ENCODE data around the gene AURKA. TPM values are rescaled to one million over a fixed set of nuclear protein-coding genes. Genes with fewer than 3 reads are reported as not detected.

Gene AURKA
- total and polyA plus RNA-seq, 9 of the 15 experiments (the other 6 are each of a cell fraction or from before 2014, with no cell fraction given), result 72.7 to 162 (median 113) TPM

DNA sequence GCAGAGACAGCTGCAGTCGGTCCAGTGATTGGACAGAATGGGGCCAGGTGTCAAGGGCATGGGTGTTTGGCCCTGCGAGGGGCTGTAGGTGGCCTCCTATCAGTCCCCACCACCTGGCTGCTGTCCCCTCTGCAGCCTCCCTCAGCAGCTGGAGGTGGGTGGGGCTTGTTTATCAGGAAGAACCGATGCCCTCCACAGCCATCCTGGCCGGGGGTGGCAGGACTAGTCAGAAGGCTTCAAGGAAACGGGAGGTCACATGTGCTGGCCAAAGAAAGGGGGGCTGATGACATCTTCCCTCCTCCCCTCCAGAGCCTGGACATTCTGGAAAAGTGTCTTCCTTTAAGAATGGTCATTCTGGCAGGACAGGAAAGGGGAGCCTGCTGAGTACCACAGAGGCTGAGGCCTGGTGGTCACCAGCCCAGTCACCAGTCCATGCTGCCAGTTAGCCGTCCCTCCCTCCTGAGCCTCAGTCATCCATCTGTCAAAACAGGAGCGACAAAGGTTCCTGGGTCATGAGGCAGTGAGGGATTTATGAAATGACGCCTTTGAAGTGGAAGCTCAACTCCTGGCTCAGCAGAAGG lies 29.1 kb downstream of the AURKA start (continued):
- 0 out of 2 replicates have a peak, but pooled peaks have one; percentile 28 for TF ChIP-seq ZNF41 (CRISPR knock-in tag; conservative IDR thresholded peaks at IDR 0.05)
- TF ChIP-seq, protein P1, sequence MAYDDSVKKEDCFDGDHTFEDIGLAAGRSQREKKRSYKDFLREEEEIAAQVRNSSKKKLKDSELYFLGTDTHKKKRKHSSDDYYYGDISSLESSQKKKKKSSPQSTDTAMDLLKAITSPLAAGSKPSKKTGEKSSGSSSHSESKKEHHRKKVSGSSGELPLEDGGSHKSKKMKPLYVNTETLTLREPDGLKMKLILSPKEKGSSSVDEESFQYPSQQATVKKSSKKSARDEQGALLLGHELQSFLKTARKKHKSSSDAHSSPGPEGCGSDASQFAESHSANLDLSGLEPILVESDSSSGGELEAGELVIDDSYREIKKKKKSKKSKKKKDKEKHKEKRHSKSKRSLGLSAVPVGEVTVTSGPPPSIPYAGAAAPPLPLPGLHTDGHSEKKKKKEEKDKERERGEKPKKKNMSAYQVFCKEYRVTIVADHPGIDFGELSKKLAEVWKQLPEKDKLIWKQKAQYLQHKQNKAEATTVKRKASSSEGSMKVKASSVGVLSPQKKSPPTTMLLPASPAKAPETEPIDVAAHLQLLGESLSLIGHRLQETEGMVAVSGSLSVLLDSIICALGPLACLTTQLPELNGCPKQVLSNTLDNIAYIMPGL (CRISPR knock-in tag; IDR thresholded peaks at IDR 0.05), result 0 out of 2 replicates have a peak, but pooled peaks have one; percentile 46
- no peak for TF ChIP-seq ZZZ3 (IDR thresholded peaks at IDR 0.05)
- TF ChIP-seq, protein P2, sequence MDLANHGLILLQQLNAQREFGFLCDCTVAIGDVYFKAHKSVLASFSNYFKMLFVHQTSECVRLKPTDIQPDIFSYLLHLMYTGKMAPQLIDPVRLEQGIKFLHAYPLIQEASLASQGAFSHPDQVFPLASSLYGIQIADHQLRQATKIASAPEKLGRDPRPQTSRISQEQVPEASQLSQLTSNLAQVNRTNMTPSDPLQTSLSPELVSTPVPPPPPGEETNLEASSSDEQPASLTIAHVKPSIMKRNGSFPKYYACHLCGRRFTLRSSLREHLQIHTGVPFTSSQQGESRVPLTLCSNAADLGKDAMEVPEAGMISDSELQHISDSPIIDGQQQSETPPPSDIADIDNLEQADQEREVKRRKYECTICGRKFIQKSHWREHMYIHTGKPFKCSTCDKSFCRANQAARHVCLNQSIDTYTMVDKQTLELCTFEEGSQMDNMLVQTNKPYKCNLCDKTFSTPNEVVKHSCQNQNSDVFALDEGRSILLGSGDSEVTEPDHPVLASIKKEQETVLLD (IDR thresholded peaks at IDR 0.05), result peak; percentile 73; the same call in 1 of the 2 replicates
- TF ChIP-seq RBM34 (IDR thresholded peaks at IDR 0.05; ENCODE audit: borderline replicate concordance, insufficient read depth, low read length), result no peak
- TF ChIP-seq RB1 (IDR thresholded peaks at IDR 0.05; ENCODE audit: low read depth), result peak; percentile 28; the same call in 1 of the 2 replicates
- no peak for TF ChIP-seq SIN3B (IDR thresholded peaks at IDR 0.05; ENCODE audit: low read depth)
- TF ChIP-seq, protein P3, sequence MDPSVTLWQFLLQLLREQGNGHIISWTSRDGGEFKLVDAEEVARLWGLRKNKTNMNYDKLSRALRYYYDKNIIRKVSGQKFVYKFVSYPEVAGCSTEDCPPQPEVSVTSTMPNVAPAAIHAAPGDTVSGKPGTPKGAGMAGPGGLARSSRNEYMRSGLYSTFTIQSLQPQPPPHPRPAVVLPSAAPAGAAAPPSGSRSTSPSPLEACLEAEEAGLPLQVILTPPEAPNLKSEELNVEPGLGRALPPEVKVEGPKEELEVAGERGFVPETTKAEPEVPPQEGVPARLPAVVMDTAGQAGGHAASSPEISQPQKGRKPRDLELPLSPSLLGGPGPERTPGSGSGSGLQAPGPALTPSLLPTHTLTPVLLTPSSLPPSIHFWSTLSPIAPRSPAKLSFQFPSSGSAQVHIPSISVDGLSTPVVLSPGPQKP (CRISPR knock-in tag; IDR thresholded peaks at IDR 0.05), result no peak
- TF ChIP-seq RHOXF2B (CRISPR knock-in tag; conservative IDR thresholded peaks at IDR 0.05), result no peak
- peak; percentile 72; the same call in 1 of the 2 replicates for TF ChIP-seq TCF7 (IDR thresholded peaks at IDR 0.05; ENCODE audit: borderline replicate concordance)
- no peak for TF ChIP-seq ZNF134 (CRISPR knock-in tag; conservative IDR thresholded peaks at IDR 0.05)
- no peak for TF ChIP-seq SRSF3 (IDR thresholded peaks at IDR 0.05; ENCODE audit: insufficient read depth, low read length)
- no peak for TF ChIP-seq RAD21 (CRISPR knock-in tag; conservative IDR thresholded peaks at IDR 0.05 in 1 of 2, IDR thresholded peaks at IDR 0.05 in 1 of 2)
- TF ChIP-seq ZNF24 (IDR thresholded peaks at IDR 0.05), result 0 out of 2 replicates have a peak, but pooled peaks have one; percentile 37
- TF ChIP-seq, protein P4, sequence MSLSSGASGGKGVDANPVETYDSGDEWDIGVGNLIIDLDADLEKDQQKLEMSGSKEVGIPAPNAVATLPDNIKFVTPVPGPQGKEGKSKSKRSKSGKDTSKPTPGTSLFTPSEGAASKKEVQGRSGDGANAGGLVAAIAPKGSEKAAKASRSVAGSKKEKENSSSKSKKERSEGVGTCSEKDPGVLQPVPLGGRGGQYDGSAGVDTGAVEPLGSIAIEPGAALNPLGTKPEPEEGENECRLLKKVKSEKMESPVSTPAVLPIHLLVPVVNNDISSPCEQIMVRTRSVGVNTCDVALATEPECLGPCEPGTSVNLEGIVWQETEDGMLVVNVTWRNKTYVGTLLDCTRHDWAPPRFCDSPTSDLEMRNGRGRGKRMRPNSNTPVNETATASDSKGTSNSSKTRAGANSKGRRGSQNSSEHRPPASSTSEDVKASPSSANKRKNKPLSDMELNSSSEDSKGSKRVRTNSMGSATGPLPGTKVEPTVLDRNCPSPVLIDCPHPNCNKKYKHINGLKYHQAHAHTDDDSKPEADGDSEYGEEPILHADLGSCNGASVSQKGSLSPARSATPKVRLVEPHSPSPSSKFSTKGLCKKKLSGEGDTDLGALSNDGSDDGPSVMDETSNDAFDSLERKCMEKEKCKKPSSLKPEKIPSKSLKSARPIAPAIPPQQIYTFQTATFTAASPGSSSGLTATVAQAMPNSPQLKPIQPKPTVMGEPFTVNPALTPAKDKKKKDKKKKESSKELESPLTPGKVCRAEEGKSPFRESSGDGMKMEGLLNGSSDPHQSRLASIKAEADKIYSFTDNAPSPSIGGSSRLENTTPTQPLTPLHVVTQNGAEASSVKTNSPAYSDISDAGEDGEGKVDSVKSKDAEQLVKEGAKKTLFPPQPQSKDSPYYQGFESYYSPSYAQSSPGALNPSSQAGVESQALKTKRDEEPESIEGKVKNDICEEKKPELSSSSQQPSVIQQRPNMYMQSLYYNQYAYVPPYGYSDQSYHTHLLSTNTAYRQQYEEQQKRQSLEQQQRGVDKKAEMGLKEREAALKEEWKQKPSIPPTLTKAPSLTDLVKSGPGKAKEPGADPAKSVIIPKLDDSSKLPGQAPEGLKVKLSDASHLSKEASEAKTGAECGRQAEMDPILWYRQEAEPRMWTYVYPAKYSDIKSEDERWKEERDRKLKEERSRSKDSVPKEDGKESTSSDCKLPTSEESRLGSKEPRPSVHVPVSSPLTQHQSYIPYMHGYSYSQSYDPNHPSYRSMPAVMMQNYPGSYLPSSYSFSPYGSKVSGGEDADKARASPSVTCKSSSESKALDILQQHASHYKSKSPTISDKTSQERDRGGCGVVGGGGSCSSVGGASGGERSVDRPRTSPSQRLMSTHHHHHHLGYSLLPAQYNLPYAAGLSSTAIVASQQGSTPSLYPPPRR (CRISPR knock-in tag; IDR thresholded peaks at IDR 0.05; ENCODE audit: borderline replicate concordance), result no peak
- TF ChIP-seq GATAD2A (IDR thresholded peaks at IDR 0.05), result 0 out of 2 replicates have a peak, but pooled peaks have one; percentile 55
- TF ChIP-seq, protein P5, sequence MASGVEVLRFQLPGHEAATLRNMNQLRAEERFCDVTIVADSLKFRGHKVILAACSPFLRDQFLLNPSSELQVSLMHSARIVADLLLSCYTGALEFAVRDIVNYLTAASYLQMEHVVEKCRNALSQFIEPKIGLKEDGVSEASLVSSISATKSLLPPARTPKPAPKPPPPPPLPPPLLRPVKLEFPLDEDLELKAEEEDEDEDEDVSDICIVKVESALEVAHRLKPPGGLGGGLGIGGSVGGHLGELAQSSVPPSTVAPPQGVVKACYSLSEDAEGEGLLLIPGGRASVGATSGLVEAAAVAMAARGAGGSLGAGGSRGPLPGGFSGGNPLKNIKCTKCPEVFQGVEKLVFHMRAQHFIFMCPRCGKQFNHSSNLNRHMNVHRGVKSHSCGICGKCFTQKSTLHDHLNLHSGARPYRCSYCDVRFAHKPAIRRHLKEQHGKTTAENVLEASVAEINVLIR (CRISPR knock-in tag; IDR thresholded peaks at IDR 0.05), result peak; percentile 57

Data from K562 (cell line).